NCI-H345 (cell line): ENCODE measurements around the gene APOH.
"Not testable (repeated sequence)": the region's sequence is repeated elsewhere in the genome, so short reads cannot be mapped to it uniquely, and the experiment has no call there.

Experiments used
- DNase-seq: peaks from one replicate; lab custom pipeline; 2025; lab: John Stamatoyannopoulos, UW

The APOH gene, protein sequence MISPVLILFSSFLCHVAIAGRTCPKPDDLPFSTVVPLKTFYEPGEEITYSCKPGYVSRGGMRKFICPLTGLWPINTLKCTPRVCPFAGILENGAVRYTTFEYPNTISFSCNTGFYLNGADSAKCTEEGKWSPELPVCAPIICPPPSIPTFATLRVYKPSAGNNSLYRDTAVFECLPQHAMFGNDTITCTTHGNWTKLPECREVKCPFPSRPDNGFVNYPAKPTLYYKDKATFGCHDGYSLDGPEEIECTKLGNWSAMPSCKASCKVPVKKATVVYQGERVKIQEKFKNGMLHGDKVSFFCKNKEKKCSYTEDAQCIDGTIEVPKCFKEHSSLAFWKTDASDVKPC

DNA sequence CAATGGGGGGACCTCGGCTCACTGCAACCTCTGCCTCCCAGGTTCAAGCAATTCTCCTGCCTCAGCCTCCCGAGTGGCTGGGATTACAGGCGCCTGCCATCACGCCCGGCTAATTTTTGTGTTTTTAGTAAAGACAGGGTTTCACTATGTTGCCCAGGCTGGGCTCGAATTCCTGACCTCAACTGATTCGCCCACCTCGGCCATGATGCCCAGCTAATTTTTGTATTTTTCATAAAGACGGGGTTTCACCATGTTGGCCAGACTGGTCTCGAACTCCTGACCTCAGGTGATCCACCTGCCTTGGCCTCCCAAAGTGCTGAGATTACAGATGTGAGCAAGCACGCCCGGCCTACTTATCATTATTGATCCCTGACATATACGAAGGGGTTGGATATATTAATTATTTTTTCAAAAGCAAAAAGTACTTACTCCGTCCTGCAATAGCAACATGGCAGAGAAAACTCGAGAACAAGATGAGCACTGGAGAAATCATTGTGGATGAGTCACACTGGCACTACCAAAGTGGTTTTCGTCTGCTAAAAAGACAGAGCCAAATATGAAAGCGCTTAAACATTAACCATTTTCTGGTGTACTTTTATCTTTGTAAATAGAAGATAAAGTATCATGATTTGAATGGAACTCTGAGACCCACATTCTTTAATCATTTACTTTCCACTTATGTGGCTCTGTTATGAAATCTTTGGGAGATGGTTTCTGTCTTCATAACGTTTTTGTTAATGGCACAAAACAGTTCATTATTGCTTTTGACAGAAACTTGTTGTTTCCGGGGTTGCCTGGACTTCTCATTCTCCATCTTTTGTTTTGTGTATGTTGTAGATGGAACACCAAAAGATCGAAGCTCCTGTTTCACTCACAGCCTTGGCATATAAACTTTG lies at the start of gene APOH:
Gene APOH (minus strand): TSS at position 529 of the 896 bp plus-strand sequence. CDS start 36 bp downstream, at position 493.
- DNase-seq: no peak

DNA sequence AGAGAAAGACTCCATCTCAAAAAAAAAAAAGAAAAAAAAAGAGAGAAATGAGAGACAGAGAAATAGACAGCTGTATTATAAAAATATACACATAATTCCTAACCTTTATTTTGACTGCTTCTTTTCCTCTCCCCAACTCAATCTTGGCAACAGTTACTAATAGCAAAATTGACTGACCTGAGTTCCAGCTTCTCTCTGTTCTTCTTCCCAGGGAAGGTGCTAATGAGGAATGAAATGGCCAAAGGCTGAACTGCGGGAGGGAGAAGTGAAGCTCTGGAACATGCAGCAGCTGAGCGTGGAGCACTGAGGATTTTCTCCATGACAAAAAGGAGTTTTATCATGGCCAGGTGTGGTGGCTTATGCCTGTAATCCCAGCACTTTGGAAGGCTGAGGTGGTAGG lies 48.0 kb upstream of the APOH start:
- no peak for DNase-seq

DNA sequence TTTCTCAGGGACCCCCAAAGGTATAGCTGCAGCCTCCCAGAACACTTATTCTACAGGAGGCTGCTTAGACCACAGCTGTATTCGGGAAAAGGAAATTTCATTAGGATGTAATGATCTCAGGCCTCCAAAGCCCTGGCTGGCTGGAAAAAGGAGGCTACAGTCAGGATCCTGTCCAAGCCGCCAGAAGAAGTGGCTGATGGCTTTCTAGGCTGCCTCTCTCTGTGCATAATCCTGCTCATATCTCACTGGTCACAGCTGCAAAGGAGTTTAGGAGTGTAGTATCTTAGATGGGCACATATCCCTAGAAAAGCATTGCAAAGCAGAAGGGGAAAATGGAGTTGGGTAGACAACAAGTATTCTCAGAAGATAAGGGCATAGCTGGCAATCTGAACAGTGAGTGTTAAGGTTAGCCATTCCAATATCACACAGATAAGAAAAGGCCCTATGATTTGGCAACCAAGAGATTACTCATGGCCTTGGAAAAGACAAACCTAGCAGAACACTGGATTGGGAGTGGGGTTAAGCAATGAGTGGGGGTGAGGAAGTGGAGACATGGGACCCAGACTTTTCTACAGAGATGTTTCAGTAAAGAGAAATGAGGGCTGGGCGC lies 47.2 kb upstream of the APOH start:
- DNase-seq: no peak

DNA sequence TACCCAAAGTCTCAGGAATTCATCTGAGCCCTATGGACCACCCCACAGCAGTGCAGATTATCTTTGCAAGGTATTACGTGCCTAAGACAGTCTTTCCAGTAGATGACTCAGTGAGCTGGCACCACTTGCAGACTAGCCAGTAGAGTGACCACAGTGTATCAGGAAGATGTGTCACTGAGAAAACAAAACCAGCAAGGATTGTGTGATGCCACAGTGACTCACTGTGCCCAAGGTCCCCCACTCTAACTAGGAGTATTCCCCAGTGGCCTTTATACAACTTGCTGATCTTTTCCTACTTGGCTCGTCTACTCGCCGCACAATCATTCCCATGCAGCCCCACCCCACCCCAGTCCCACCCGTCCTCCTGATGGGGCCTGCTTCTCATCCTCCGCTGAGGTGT lies 46.4 kb upstream of the APOH start:
- no peak for DNase-seq

DNA sequence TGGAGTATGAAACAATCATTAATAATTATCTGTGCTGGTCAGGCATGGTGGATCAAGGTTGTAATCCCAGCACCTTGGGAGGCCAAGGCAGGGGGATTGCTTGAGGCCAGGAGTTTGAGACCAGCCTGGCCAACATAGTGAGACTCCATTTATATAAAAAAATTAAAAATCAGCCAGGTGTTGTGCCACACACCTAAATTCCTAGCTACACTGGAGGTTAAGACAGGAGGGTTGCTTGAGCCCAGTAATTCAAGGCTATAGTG lies 44.3 kb upstream of the APOH start:
- DNase-seq: no peak

DNA sequence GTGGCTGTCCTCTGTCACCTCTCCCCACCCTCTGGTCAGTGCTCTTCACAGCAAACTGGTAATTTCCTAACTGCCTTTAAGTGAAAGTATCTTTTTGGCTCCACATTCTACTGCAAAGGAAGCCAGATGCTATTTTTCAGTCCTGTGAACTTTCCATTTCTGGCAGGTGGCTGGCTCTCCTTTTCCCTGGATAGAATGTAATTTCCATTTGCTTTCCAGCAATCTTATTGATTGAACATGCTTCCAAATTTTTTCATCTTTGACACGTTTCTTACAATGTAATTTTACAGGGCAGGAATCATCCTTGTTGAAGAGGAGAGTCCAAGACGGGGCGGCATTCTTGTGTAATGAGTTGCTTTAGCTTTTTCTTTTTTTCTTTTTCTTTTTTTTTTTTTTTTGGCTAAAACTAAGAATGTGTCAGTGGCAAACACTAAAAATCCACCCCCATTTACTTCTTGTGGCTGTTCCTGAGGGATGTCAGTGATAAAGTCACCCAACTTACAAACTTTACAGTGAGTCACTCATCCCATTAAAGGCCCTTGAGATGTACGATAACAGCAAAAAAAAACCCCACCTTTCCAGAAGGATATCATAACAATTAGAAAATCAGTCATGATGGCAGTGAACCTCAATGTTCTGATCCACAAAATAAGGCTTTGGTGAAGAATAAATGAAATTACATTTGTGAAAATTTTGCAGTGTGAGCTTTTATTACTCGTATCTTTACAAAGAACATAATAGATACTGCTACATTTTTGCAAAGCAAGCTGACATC lies 43.8 kb upstream of the APOH start:
- no peak for DNase-seq

DNA sequence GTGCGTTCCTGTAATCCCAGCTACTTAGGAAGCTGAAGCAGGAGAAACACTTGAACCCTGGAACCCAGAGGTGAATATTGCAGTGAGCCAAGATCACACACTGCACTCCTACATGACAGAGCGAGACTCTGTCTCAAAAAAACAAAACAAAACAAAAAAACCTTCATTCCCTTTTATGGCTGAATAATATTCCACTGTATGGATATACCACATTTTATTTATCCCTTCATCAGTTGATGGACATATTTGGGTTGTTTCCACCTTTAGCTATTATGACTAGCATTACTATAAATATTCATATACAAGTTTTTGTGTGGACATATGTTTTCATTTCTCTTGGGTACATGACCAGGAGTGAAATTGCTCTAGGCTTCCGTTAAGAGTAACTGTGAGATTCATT lies 42.3 kb upstream of the APOH start:
- no peak for DNase-seq

DNA sequence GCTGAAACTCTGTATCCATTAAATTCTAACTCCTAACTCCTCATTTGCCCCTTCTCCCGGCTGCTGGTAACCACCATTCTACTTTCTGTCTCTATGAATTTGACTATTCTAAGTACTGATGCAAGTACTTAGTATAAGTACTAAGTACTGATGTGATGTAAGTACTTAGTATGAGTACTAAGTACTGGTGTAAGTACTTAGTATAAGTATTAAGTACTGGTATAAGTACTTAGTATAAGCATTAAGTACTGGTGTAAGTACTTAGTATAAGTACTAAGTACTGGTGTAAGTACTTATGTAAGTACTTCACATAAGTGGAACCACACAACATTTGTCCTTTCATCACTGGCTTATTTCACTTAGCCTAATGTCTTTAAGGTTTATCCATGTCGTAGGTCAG lies 40.9 kb upstream of the APOH start:
- DNase-seq: no peak

DNA sequence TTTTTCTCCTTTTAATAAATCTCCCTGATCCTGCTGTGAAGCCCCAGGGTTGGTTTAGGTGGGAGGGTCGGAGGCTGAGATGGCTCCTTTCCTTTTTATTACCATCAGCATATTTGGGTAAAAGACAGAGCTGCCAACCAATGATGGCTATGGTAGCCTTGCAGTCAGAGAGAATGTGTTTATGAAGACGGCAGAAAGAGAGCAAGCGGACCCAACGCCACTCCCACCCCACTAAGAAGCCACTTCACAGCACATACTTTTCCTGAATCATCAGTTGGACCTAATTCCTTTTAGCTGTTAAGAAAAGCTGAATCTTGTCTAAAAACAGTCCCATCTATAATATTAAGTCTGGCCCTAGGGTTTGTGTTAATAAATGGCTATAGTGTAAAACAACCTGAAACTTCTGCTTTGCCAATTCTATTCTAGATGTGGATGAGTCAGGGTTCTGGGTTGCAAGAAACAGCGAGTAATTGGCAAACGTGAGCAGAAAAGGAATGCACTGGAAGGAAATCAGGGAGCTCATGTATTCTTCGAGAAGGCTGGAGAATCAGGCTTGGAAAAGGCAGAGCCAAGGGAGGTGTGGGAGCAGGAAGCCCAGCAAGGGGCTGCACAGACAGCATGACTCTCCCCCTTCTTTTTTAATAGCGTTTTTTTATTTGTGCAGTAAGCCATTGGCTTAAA lies 39.2 kb upstream of the APOH start:
- DNase-seq: no peak

DNA sequence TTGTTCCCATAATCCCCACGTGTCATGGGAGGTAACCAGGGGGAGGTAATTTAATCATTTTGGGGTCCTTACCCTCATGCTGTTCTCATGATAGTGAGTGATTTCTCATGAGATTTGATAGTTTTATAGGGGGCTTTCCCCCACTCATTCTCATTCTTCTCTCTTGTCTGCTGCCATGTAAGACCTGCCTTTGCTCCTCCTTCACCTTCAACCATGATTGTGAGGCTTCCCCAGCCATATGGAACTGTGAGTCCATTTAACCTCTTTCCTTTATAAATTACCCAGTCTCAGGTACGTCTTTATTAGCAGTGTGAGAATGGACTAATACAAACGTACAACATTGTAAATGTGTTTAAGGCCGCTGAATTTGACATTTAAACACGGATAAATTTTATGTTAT lies 35.5 kb upstream of the APOH start:
- no peak for DNase-seq

DNA sequence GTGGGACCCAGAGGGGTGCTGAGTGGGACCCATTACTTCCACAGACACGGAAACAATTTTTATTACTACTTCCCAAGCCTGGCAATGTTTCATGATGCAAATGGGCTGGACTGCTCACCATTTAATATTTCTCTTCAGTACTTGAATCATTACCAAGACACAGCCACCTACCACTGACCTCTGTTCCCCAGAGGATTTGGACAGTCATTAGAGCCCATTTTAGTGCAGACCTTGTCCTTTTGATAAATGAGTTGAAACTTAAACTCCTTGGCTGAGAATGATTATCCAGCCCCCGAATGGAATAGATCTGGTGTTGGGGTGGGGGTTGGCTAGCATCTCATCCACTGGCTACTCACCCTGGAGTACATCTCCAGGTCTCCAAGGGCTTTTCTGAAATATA lies 33.6 kb upstream of the APOH start:
- no peak for DNase-seq

DNA sequence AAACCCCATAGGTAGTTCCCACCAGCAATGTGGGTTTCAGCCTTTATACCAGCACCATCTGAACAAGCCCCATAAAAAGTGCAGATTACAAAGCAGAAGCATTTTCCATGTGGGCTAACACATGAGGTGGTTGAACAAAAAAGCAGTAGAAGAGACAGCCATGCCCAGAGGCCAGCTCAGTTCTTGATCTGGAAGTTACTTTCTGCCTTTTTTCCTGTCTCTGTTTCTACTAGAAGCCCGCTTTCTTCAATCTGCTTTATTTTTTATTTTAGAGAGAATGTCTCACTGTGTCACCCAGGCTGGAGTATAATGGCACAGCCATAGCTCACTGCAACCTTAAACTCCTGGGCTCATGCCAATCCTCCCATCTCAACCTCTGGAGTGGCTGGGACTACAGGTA lies 31.5 kb upstream of the APOH start:
- DNase-seq: no peak

DNA sequence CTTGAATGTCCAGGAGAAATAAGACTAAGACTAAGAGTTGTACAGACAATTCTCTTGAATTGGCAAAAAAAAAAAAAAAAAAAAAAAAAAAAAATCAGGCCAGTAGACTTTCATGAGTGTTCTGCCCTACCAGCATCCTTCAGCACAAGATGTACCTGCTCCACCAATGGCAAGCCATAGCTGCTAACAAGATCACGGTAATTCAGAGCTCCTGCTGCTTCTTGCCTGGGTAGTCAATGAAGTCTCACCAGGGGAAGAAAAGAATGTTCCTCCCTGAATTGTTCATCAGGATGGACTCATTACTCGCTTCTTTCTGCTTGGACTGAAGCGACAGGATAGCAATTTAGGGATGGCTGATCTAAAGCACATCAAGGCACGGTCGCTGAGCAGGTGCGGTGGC lies 31.1 kb upstream of the APOH start:
- no peak for DNase-seq

DNA sequence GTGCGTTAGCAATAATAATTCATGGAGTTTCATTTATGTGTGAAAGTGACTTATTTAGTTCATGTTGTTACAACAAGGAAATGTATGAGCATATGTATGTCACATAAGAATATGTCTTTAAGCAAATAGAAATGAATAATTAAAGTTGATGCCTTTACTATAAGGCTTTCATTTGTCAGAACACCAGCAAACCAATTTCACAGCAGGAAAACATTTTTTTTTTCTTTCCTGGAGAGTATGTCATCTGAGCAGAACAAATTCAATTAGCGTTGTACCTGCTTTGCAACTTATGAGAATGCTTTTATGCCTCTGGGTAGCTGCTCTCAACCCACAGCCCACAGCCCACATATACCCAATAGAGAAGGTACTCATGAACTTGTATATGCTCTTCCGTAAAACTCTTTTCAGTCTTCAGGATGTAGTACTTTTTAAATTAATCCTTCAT lies 26.3 kb upstream of the APOH start:
- DNase-seq: no peak

DNA sequence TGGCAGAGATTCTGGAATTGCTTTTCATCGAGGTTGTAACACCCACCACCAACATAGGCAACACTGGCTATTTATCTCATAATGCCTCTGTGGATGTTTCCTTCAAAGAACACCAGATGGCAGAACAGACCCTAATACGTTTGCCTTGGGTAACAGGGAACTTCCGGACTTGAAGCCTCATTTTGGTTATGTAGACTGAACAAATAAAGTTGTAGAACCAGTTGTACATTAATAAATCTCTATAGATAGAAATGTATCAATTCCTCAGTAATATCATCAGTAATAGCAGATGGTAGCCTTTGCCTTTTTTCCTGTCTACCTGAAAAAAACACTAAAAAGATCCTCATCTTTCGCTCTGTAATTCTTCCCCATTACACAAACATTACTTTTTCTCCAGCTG lies 25.9 kb upstream of the APOH start:
- peak; percentile 65 for DNase-seq

DNA sequence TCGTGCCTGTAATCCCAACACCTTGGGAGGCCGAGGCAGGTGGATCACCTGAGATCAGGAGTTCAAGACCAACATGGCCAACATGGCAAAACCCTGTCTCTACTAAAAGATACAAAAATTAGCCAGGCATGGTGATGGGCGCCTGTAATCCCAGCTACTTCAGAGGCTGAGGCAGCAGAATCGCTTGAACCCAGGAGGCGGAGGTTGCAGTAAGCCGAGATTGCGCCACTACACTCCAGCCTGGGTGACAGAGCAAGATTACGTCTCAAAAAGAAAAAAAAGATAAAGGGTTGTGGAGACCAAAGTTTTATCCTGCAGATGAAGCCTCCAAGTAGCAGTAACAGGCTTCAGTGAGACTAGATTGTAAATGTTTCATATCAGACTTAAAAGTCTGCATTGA lies 24.2 kb upstream of the APOH start:
- DNase-seq: not testable (repeated sequence)

DNA sequence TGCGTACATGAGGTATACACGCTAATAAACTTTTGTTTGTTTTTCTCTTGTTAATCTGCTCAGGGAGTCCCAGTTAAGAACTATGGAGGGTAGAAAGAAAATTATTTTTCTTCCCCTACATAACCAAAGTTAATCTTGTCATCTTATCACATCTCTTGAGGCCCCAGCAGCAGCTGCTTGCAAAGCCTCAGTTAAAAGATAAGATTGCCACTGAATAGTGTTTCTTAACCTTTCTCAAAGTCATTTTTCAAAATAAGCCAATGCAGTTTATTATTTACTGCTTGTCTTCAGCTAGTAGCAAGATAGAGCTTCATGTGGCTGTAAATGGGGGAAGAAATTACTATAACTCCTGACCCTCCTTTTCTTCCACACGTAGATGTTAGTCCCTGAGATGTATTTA lies 21.5 kb upstream of the APOH start:
- no peak for DNase-seq

DNA sequence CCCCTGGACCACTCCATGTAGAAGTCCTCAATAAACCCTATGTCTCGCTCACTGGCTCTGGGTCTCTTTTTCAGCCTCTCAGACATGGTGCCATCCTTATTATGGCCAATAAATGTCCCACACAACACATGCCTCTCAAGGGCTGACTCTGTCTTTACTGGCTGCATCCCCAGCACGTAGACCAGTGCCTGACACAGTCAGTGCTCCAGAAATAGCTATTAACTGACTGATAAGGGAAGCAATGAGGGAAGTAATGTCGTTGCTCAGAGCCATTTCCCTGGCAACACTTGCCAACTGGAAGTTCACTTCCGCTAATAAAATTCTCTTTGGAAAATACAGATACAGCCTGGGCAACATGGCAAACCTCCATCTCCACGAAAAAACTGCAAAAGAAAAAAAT lies 19.1 kb upstream of the APOH start:
- DNase-seq: no peak

DNA sequence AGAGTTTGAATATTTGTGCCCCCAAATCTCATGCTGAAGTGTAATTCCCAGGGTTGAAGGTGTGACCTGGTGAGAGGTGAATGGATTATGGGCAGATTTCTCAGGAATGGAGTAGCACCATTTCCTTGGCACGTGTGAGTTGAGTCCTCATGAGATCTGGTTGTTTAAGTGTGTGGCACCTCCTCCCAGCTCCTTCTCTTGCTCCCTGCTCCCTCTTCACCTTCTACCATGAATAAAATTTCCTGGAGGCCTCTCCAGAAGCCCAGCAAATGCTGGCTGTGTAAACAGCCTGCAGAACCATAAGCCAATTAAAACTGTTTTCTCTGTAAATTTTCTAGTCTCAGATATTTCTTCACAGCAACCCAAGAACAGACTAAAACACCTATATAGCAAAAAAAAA lies 12.6 kb upstream of the APOH start:
- DNase-seq: no peak

DNA sequence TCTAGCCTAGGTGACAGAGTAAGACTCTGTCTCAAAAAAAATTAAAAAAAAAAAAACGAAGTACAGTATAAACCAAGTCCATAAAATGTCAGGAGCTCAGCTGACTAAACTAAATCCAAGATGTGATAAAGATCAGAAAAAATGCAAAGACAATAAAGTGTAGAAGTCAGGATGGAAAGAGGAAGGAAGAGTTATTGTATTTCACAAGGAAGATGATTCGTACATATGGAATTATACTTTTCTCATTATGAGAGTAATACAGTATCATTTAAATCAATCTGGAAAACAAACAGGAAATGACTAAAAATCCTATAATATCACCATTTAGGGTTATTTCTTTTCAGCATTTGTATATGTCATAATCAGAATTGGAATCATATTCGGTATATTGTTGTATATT lies 11.4 kb upstream of the APOH start:
- no peak for DNase-seq

DNA sequence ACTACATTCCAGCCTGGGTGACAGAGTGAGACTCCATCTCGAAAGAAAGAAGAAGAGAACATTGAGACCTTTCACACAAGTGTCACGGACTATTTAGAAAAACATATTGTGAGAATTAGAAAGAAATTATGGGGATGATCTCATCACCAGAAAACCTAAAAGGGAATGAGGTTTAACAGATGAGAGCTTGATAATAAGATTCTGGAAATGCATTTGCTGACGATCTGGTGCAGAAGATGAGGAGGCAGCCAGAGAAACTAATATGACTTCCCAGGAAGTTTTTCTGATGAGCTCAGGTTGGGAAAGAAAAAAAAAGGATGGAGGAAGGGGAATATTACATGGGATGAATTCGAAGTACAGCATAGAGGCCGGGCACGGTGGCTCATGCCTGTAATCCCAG lies 10.8 kb upstream of the APOH start:
- no peak for DNase-seq
